ENCODE data around the gene CELF3.

Gene CELF3

DNA sequence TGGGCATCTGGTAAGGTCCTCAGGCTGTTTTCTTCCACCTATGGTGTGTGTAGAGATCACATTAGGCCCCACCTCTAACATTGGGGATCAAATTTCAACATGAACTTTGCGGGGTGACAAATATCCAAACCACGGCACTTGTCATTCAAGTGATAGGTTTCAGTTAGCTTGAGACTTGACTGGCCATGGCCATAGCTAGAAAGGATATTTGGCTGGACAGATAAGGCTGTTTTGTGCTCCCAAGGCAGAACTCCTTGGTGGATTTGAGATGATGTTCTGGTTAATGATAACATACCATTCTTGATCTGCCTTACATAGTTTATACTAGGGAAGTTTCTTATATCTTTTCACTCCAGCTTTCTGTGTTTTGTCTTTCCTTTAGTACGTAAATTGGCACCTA, 48.5 kb downstream of the CELF3 start:
- TF ChIP-seq NFIC (IDR thresholded peaks at IDR 0.05) (no peak), TEAD4 (IDR thresholded peaks at IDR 0.05) (no peak), EP300 (IDR thresholded peaks at IDR 0.05; ENCODE audit: borderline replicate concordance) (no peak), TCF12 (IDR thresholded peaks at IDR 0.05; ENCODE audit: low read depth) (no peak), ZBTB7A (IDR thresholded peaks at IDR 0.05; ENCODE audit: low read depth) (no peak), RAD21 (IDR thresholded peaks at IDR 0.05; ENCODE audit: low read depth) (no peak), CEBPB (IDR thresholded peaks at IDR 0.05) (no peak), EGR1 (IDR thresholded peaks at IDR 0.05) (no peak), FOXM1 (IDR thresholded peaks at IDR 0.05; ENCODE audit: borderline replicate concordance, low read depth) (no peak), CREB1 (IDR thresholded peaks at IDR 0.05; ENCODE audit: low read depth) (no peak), TAF1 (IDR thresholded peaks at IDR 0.05; ENCODE audit: low read depth) (no peak), YY1 (IDR thresholded peaks at IDR 0.05; ENCODE audit: low read depth) (no peak)
- TF ChIP-seq, protein P1, sequence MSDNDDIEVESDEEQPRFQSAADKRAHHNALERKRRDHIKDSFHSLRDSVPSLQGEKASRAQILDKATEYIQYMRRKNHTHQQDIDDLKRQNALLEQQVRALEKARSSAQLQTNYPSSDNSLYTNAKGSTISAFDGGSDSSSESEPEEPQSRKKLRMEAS (IDR thresholded peaks at IDR 0.05): no peak
- TF ChIP-seq, protein P2, sequence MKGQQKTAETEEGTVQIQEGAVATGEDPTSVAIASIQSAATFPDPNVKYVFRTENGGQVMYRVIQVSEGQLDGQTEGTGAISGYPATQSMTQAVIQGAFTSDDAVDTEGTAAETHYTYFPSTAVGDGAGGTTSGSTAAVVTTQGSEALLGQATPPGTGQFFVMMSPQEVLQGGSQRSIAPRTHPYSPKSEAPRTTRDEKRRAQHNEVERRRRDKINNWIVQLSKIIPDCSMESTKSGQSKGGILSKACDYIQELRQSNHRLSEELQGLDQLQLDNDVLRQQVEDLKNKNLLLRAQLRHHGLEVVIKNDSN (IDR thresholded peaks at IDR 0.05): no peak
- TF ChIP-seq, protein P3, sequence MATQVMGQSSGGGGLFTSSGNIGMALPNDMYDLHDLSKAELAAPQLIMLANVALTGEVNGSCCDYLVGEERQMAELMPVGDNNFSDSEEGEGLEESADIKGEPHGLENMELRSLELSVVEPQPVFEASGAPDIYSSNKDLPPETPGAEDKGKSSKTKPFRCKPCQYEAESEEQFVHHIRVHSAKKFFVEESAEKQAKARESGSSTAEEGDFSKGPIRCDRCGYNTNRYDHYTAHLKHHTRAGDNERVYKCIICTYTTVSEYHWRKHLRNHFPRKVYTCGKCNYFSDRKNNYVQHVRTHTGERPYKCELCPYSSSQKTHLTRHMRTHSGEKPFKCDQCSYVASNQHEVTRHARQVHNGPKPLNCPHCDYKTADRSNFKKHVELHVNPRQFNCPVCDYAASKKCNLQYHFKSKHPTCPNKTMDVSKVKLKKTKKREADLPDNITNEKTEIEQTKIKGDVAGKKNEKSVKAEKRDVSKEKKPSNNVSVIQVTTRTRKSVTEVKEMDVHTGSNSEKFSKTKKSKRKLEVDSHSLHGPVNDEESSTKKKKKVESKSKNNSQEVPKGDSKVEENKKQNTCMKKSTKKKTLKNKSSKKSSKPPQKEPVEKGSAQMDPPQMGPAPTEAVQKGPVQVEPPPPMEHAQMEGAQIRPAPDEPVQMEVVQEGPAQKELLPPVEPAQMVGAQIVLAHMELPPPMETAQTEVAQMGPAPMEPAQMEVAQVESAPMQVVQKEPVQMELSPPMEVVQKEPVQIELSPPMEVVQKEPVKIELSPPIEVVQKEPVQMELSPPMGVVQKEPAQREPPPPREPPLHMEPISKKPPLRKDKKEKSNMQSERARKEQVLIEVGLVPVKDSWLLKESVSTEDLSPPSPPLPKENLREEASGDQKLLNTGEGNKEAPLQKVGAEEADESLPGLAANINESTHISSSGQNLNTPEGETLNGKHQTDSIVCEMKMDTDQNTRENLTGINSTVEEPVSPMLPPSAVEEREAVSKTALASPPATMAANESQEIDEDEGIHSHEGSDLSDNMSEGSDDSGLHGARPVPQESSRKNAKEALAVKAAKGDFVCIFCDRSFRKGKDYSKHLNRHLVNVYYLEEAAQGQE (IDR thresholded peaks at IDR 0.05; ENCODE audit: low read depth): no peak

DNA sequence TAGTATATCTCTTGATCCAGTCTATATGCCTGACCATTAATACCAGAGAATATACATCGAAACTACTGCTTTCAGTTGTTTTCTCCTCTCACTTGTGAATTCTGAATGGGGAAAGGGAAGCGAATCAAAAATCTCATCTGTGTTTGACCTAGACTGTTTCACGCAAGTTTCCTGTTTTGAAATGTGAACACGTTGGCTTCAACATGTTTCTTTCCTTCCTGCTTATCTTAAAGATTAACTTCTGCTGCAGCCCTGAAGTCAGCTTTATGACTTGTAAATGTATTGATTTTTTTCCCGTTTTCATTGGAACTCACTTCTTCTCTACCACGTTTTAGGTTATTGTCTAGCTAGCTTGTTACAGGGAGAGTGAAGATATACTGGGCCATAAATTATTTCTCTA, 54.9 kb downstream of the CELF3 start:
- TF ChIP-seq EP300 (IDR thresholded peaks at IDR 0.05; ENCODE audit: borderline replicate concordance): no peak
- TF ChIP-seq, protein P1 (IDR thresholded peaks at IDR 0.05): no peak
- TF ChIP-seq ZBTB7A (IDR thresholded peaks at IDR 0.05; ENCODE audit: low read depth): no peak
- no peak for TF ChIP-seq RAD21 (IDR thresholded peaks at IDR 0.05; ENCODE audit: low read depth)
- TF ChIP-seq TCF12 (IDR thresholded peaks at IDR 0.05; ENCODE audit: low read depth): no peak
- TF ChIP-seq CREB1 (IDR thresholded peaks at IDR 0.05; ENCODE audit: low read depth): no peak

DNA sequence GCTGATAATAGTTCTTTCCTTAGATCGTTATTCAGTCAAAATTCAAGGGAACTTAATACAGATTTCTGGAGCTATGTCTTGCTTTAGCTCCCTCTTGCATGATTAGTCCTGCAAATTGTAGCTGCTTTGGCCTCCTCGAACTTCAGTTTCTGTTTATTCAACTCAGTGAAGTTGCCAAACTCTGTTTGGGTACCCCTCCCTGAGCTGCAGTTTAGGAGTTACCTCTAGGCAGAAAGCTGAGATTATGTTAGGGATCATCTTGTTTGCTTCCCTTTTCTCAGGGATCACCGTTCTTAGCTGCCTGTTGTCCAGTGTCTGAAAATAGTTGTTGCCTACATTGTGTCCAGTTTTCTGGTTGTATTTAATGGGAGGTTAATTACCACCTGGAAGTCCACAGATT, 61.2 kb downstream of the CELF3 start:
- TF ChIP-seq TAF1 (IDR thresholded peaks at IDR 0.05; ENCODE audit: low read depth) (no peak), CREB1 (IDR thresholded peaks at IDR 0.05; ENCODE audit: low read depth) (no peak), TEAD4 (IDR thresholded peaks at IDR 0.05) (no peak), EGR1 (IDR thresholded peaks at IDR 0.05) (no peak), CEBPB (IDR thresholded peaks at IDR 0.05) (no peak), YY1 (IDR thresholded peaks at IDR 0.05; ENCODE audit: low read depth) (no peak), RAD21 (IDR thresholded peaks at IDR 0.05; ENCODE audit: low read depth) (no peak), NFIC (IDR thresholded peaks at IDR 0.05) (no peak), EP300 (IDR thresholded peaks at IDR 0.05; ENCODE audit: borderline replicate concordance) (no peak), TCF12 (IDR thresholded peaks at IDR 0.05; ENCODE audit: low read depth) (no peak), FOXM1 (IDR thresholded peaks at IDR 0.05; ENCODE audit: borderline replicate concordance, low read depth) (no peak)
- TF ChIP-seq, protein P2 (IDR thresholded peaks at IDR 0.05): no peak
- TF ChIP-seq, protein P3 (IDR thresholded peaks at IDR 0.05; ENCODE audit: low read depth): no peak
- TF ChIP-seq, protein P1 (IDR thresholded peaks at IDR 0.05): no peak

DNA sequence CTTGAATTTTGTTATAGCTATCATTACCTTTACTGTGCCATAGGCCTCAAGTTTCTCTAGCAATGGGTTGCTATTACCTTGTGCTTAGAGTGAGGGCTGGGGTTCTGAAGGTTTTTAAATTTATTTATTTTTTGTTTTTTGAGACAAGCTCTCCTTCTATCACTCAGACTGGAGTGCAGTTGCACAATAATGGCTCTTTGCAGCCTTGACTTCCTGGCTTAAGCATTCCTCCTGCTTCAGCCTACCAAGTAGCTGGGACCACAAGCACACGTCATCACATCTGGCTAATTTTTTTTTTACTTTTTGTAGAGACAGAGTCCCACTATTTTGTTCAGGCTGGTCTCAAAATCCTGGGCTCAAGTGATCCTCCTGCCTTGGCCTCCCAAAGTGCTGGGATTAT, 63.2 kb downstream of the CELF3 start:
- TF ChIP-seq, protein P2 (IDR thresholded peaks at IDR 0.05): no peak
- TF ChIP-seq TEAD4 (IDR thresholded peaks at IDR 0.05): no peak
- TF ChIP-seq EGR1 (IDR thresholded peaks at IDR 0.05): no peak
- no peak for TF ChIP-seq CREB1 (IDR thresholded peaks at IDR 0.05; ENCODE audit: low read depth)
- no peak for TF ChIP-seq RAD21 (IDR thresholded peaks at IDR 0.05; ENCODE audit: low read depth)
- TF ChIP-seq EP300 (IDR thresholded peaks at IDR 0.05; ENCODE audit: borderline replicate concordance): no peak
- TF ChIP-seq, protein P1 (IDR thresholded peaks at IDR 0.05): no peak
- no peak for TF ChIP-seq FOXM1 (IDR thresholded peaks at IDR 0.05; ENCODE audit: borderline replicate concordance, low read depth)
